ENCODE results near the gene PRRT1. TPM values are rescaled to one million over a fixed set of nuclear protein-coding genes. Genes with fewer than 3 reads are reported as not detected.

The PRRT1 gene
- total and polyA plus RNA-seq, 2 of the 4 experiments (the other 2 are of a cell fraction), result 0.99 TPM; not detected in 1

- H4K8ac ChIP-seq (ENCODE audit: low read depth in 2 of 2, low read length in 2 of 2), result no peak overlapping the region
- H2AFZ ChIP-seq (replicated peaks; ENCODE audit: low read length, poor library complexity), result no peak overlapping the region
- H3K27me3 ChIP-seq (ENCODE audit: control insufficient read depth, insufficient read depth, low read length), result peaks cover 1% of the 10 kb centered on the region; the same call in 1 of the 2 replicates
- no peak overlapping the region for H2BK120ac ChIP-seq (ENCODE audit: low read depth, low read length)
- dilution Hi-C loops (cut with HindIII; ENCODE audit: low sequenced_read_pairs, unreplicated experiment), result no loop called here
- ChIA-PET POLR2A (ENCODE audit: unreplicated experiment) (no interaction called here), CTCF (interaction anchor here (0.9 kb wide), 1 partner anchor 21 kb away, joined by 3 read pairs; no protein-coding TSS in a partner anchor)
- H3K36me3 ChIP-seq (ENCODE audit: control insufficient read depth, insufficient read depth, low read length), result no peaks in the 10 kb centered on the region
- H3K9me1 ChIP-seq (ENCODE audit: insufficient read depth, low read length), result no peaks in the 10 kb centered on the region; the same call in 1 of the 2 replicates
- no peak overlapping the region; the same call in 1 of the 2 replicates for H3K4me2 ChIP-seq (ENCODE audit: low read depth, low read length)
- intact Hi-C loops (cut with micrococcal nuclease), result no loop called here
- no peak overlapping the region for H3K9ac ChIP-seq (ENCODE audit: low read depth, low read length)
- peaks cover 7% of the 10 kb centered on the region; the same call in 1 of the 2 replicates for H3K4me1 ChIP-seq (ENCODE audit: control insufficient read depth, insufficient read depth, low read length)
- H3K56ac ChIP-seq (ENCODE audit: extremely low read depth, insufficient read depth, low read length), result no peak overlapping the region
- in situ Hi-C loops (cut with MboI; ENCODE audit: low sequenced_read_pairs), result no loop called here
- 60% methylated on average over 1 of the region's 5 CpGs; no CpG with 5 or more reads in 1 of the 2 experiments for WGBS, 2 experiments (ENCODE audit: extremely low coverage in 2 of 2, insufficient read length in 1 of 2)
- H4K91ac ChIP-seq (ENCODE audit: insufficient read depth, low read depth, low read length), result no peak overlapping the region
- no peak overlapping the region for H3K18ac ChIP-seq (ENCODE audit: low read depth, low read length)
- ATAC-seq (ENCODE audit: low read depth) (peak; percentile 48), DNase-seq (no peak)
- H4K20me1 ChIP-seq (ENCODE audit: insufficient read depth, low read length), result no peaks in the 10 kb centered on the region
- TF ChIP-seq NFE2L2 (IDR thresholded peaks at IDR 0.05; ENCODE audit: low read depth, low read length), result no peak
- no peak for TF ChIP-seq ELK1 (IDR thresholded peaks at IDR 0.05; ENCODE audit: borderline replicate concordance, low read depth, low read length)
- TF ChIP-seq FOS (IDR thresholded peaks at IDR 0.05; ENCODE audit: low read depth, low read length), result no peak
- TF ChIP-seq RAD21 (IDR thresholded peaks at IDR 0.05; ENCODE audit: low read length), result no peak
- TF ChIP-seq RFX5 (IDR thresholded peaks at IDR 0.05; ENCODE audit: low read depth, low read length), result no peak
- TF ChIP-seq POLR2A (IDR thresholded peaks at IDR 0.05; ENCODE audit: low read depth, low read length), result no peak
- TF ChIP-seq MAZ (IDR thresholded peaks at IDR 0.05; ENCODE audit: borderline replicate concordance, low read depth, low read length), result no peak
- no peak for TF ChIP-seq CHD1 (IDR thresholded peaks at IDR 0.05; ENCODE audit: low read depth, low read length)
- TF ChIP-seq USF2 (IDR thresholded peaks at IDR 0.05; ENCODE audit: low read depth, low read length), result no peak
- TF ChIP-seq BHLHE40 (IDR thresholded peaks at IDR 0.05; ENCODE audit: low read depth, low read length), result no peak
- TF ChIP-seq MXI1 (IDR thresholded peaks at IDR 0.05; ENCODE audit: borderline replicate concordance, low read depth, low read length), result no peak
- no peak for TF ChIP-seq CEBPB (IDR thresholded peaks at IDR 0.05; ENCODE audit: low read depth, low read length)
- TF ChIP-seq, protein P1, sequence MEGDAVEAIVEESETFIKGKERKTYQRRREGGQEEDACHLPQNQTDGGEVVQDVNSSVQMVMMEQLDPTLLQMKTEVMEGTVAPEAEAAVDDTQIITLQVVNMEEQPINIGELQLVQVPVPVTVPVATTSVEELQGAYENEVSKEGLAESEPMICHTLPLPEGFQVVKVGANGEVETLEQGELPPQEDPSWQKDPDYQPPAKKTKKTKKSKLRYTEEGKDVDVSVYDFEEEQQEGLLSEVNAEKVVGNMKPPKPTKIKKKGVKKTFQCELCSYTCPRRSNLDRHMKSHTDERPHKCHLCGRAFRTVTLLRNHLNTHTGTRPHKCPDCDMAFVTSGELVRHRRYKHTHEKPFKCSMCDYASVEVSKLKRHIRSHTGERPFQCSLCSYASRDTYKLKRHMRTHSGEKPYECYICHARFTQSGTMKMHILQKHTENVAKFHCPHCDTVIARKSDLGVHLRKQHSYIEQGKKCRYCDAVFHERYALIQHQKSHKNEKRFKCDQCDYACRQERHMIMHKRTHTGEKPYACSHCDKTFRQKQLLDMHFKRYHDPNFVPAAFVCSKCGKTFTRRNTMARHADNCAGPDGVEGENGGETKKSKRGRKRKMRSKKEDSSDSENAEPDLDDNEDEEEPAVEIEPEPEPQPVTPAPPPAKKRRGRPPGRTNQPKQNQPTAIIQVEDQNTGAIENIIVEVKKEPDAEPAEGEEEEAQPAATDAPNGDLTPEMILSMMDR (conservative IDR thresholded peaks at IDR 0.05; ENCODE audit: low read depth, low read length), result no peak
- no peak for TF ChIP-seq RCOR1 (IDR thresholded peaks at IDR 0.05; ENCODE audit: insufficient replicate concordance, low read length)
- TF ChIP-seq MAFK (IDR thresholded peaks at IDR 0.05; ENCODE audit: low read depth, low read length), result no peak
- TF ChIP-seq SMC3 (IDR thresholded peaks at IDR 0.05; ENCODE audit: low read depth, low read length), result no peak
- no peak overlapping the region for H3K23ac ChIP-seq (ENCODE audit: low read depth, low read length)
- no peaks in the 10 kb centered on the region for H3K79me1 ChIP-seq (ENCODE audit: low read depth in 1 of 2, low read length in 2 of 2)
- H2BK5ac ChIP-seq (ENCODE audit: low read depth, low read length, poor library complexity, severe bottlenecking), result no peak overlapping the region
- no peak overlapping the region for H2BK15ac ChIP-seq (ENCODE audit: low read depth, low read length)
- H2BK20ac ChIP-seq (ENCODE audit: low read depth, low read length), result no peak overlapping the region
- H2AK5ac ChIP-seq (ENCODE audit: low read depth, low read length), result no peak overlapping the region
- H3K14ac ChIP-seq (replicated peaks; ENCODE audit: low read depth, low read length), result no peak overlapping the region
- no peak overlapping the region for H4K5ac ChIP-seq (ENCODE audit: low read depth, low read length)
- H3K9me3 ChIP-seq (ENCODE audit: control insufficient read depth, insufficient read depth, low read length), result no peaks in the 10 kb centered on the region
- no peak overlapping the region for H2AK9ac ChIP-seq (replicated peaks; ENCODE audit: low read depth, low read length, poor library complexity)
- no peak overlapping the region for H3K4ac ChIP-seq (ENCODE audit: low read depth, low read length)
- no TSS peak for BruUV-seq (replicated peaks)
- H3K27ac ChIP-seq (ENCODE audit: insufficient read depth, low read length), result no peak overlapping the region
- no peak overlapping the region for H3K4me3 ChIP-seq (ENCODE audit: insufficient read depth, low read depth, low read length)
Observed at GRCh38 chr6:32140420-32141046, 11.2 kb downstream of the PRRT1 start.

Data from IMR-90 (cell line).